NCI-H2196 (cell line): ENCODE results near the gene COA6.
"Not testable (repeated sequence)": the region's sequence is repeated elsewhere in the genome, so short reads cannot be mapped to it uniquely, and the experiment has no call there.

ENCODE experiments used
- DNase-seq: peaks from one replicate; lab custom pipeline; 2025; ENCODE audit not compliant: unreplicated experiment; lab: John Stamatoyannopoulos, UW

Gene COA6, protein sequence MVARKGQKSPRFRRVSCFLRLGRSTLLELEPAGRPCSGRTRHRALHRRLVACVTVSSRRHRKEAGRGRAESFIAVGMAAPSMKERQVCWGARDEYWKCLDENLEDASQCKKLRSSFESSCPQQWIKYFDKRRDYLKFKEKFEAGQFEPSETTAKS

GRCh38 chr1:234373064-234373958 lies at the start of gene COA6:
Gene COA6 (plus strand): TSS chr1:234373456. CDS start chr1:234373467, 11 bp downstream.
- peak; percentile 67 for DNase-seq

DNA sequence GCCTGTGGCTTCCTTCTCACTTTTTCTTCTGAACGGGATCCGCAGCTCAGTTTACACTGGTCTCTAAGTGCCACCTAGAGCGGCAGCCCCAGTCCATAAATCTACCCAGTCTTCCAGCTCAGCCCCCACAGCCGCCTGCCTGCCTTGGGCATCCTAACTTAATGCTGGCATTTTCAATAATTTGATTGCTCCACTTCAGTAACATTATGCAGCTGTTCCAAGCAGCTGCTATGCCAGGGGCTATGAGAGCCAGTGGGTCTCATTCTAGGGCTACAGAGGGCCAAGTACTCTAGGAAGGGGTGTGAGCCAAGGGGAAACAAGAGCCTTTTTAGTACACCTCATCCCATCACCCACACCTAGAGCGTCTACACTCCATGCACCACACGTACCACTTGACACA lies 48.4 kb upstream of the COA6 start:
- no peak for DNase-seq

- DNase-seq, result no peak
These were observed 47.3 kb upstream of the COA6 start for GRCh38 chr1:234325878-234326496.

GRCh38 chr1:234326497-234327366 lies 46.5 kb upstream of the COA6 start:
- no peak for DNase-seq

DNA sequence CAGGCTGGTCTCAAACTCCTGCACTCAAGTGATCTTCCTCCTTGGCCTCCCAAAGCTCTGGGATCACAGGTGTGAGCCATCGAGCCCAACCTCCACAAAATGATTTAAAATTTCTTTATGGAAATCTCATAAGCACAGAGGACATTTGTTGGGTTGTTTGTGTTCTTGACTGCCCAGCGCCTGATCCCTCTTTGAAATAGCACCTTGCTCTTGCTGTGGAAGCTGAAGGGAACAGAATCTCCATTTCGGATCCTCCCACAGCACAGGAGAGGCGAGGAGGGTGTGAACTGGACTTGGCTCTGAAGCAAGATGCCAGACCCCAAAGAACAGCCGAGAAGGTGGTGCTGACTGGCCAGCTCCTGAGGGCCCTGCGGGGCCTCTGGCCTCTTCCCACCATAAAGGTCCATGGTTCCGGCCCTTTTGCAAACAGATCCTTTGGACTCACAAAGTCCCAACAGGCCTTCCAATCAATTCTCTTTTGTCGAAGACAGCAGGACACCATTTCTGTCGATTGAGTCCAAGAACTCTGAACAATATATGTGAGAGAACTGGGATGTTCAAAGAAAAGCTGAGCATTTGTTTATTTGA lies 45.6 kb upstream of the COA6 start:
- DNase-seq, result no peak

DNA sequence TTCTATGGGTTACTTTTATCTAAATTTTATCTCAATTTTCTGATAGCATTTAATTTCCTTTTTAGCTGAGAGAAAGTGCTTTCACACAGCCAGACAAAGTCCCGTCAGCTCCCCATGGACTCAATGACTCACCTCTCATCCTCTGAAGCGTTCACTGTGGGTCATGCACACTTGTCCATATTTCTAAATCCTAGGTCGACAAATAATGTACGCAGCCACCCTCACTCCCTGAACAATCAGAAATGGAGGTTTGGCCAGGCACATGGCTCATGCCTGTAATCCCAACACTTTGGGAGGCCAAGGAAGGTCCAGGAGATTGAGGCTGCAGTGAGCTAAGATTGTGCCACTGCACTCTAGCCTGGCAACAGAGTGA lies 42.4 kb upstream of the COA6 start:
- no peak for DNase-seq

- DNase-seq, result no peak
These were observed 41.7 kb upstream of the COA6 start for GRCh38 chr1:234331507-234331906.

DNA sequence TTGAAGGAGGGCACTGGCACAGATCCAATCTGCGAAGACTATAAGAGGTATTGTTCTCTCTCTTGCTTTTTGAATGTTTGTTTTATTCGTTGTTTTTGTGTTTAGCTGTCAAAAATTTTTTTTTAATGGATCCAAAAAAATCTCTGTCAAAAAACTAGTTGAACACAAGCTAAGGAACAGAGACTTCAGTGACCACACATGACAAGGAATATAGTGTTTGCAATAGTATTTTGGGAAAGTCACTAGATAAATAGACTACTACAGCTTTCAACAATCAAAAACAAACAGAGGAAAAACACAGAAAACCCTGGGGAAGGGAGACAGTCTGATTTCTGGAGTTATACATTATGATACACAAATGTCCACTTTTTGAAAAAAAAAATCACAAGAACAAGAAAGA lies 36.9 kb upstream of the COA6 start:
- no peak for DNase-seq

- DNase-seq, result no peak
These were observed 36.0 kb upstream of the COA6 start for GRCh38 chr1:234337233-234337632.

GRCh38 chr1:234340528-234340927 lies 32.7 kb upstream of the COA6 start:
- DNase-seq, result no peak

DNA sequence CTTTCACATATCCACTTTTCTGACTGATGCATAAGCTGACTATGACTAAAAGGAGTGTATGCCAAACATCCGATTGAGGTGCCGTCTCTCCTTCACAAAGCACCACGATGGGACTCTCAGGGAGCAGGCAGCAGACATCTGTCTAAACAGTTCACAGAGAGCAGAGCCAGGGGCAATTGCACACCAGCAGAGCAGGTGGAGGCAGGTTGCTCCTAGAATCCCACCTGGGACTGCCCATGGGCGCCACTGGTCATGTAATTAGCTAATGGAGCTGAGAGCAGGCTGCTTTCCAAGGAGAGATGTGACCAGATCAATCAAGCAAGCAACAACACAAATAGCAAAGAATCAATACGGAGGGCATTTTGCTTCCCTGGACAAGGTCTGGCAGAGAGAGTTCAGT lies 30.5 kb upstream of the COA6 start:
- no peak for DNase-seq

- DNase-seq, result no peak
These were observed 28.0 kb upstream of the COA6 start for GRCh38 chr1:234345237-234345636.

DNA sequence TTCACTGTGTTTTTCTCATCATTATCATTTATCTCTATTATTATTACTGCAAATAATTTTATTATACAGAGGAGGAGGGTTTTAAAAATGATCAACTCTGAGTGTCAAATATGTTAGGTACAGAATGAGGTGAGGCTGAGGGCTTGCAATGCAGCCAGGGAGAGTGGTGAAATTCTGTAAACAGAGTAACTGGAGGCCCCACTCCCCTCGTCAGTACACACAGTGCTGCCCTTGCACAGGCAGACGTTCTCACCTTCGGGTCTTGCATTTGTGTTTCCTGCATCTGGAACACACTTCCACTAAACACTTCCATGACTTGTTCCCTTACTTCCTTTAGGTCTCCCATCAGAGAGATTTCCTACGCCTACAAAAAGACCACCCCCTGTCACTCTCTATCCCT lies 24.3 kb upstream of the COA6 start:
- no peak for DNase-seq

- DNase-seq, result no peak
These were observed 17.3 kb upstream of the COA6 start for GRCh38 chr1:234355782-234356510.

DNA sequence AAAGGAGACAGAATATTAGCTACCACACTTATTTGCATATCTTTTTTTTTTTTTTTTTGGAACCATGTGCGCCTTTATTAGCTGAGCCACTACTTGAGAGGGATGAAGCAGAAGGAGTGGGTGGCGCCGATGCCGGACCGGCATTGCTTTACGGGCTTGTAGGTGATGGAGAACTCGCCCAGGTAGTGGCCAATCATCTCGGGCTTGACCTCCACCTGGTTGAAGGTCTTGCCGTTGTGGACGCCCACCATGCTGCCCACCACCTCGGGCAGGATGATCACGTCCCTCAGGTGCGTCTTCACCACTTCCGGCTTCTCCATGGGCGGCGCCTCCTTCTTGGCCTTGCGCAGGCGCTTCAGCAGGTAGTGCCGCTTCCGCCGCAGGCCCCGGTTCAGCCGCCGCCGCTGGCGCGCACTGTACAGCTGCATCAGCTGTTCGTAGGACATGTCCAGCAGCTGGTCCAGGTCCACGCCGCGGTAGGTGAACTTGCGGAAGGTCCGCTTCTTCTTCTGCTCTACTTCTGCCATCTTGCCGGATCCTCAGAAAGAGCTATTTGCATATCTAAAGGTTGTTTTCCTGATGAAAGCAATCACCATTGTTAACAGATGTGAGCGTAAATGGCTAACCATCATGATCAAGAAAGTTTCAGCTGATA lies 16.5 kb upstream of the COA6 start:
- not testable (repeated sequence) for DNase-seq

DNA sequence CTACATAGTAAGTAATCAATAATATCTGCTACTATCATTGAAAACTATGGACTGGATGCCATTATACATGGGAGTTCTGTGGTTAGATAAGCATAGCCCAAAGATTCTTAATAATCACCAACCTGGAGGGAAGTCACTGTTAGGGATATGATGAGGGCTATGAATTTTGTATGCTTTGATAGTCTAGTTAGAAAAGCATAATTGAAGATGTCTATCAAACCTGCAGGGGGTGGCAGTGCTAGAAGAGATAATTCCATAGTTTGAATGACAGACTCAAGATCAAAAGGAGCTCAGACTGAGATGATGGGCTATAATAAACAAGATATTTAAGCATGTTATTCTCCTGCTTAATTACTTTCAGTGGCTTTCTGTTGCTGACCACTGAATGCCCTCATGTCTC lies 15.4 kb upstream of the COA6 start:
- no peak for DNase-seq

- no peak for DNase-seq
These were observed 12.1 kb upstream of the COA6 start for GRCh38 chr1:234361102-234361603.

DNA sequence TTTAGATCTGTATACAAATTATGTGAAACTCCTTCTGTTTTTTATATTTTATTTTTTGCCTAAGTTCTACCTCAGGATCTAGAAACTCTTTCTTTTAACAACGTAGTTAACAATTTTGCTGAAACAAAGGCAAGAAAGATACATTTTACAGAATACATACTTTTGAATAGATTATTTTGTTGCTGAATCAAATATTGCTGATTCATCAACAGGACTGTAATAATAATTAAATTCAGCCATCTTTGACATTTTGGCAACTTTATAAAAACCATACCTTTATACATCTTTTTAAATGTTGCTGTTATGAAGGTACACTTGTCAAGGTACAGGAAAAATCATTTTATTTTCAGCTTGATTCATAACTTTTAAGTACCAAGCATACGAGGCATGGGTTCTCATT lies 10.7 kb upstream of the COA6 start:
- no peak for DNase-seq

GRCh38 chr1:234368320-234369032 lies 4.8 kb upstream of the COA6 start:
- DNase-seq, result no peak
